Esophagus muscularis mucosa (tissue), 4 donors: ENCODE data around the gene CRYGD. TPM values are rescaled to one million over a fixed set of nuclear protein-coding genes. Genes with fewer than 3 reads are reported as not detected.
"Not testable (repeated sequence)": the region's sequence is repeated elsewhere in the genome, so short reads cannot be mapped to it uniquely, and the experiment has no call there.

Experiments
- DNase-seq: peaks from one replicate; pipeline ENCODE4 v3.0.0-alpha.2; 2017; ENCODE audit errors: extremely low spot score
- H3K27ac ChIP-seq, 4 donors: fragments of 200-600 bp; sonication (generic); replicated peaks in 1 of 4; 1 replicate in 3 of 4; 2 replicates in 1 of 4; pipeline ENCODE4 v1.5.1; 2016 to 2019; ENCODE audit warnings: mild to moderate bottlenecking in 1 of 4
- H3K27me3 ChIP-seq, 4 donors: fragments of 200-600 bp; sonication (generic); one replicate each; pipeline versions ENCODE4 v1.5.1 to v1.6.0; 2016 to 2019
- H3K36me3 ChIP-seq, 4 donors: fragments of 200-600 bp; sonication (generic); one replicate each; pipeline ENCODE4 v1.5.1; 2016 to 2019
- H3K4me1 ChIP-seq, 4 donors: fragments of 200-600 bp; sonication (generic); one replicate each; pipeline ENCODE4 v1.5.1; 2016 to 2019
- H3K4me3 ChIP-seq, 4 donors: fragments of 200-600 bp; sonication (generic); 1 replicate in 2 of 4; 2 replicates in 2 of 4; pipeline ENCODE4 v1.5.1; 2016 to 2019; ENCODE audit warnings: mild to moderate bottlenecking in 4 of 4, moderate library complexity in 1 of 4
- H3K9me3 ChIP-seq, 4 donors: fragments of 200-600 bp; sonication (generic); 1 replicate in 3 of 4; 2 replicates in 1 of 4; pipeline ENCODE4 v1.5.1; 2016 to 2019
- EP300 ChIP-seq: sonication (generic); formaldehyde crosslinking; IDR thresholded peaks from one replicate; pipeline ENCODE4 v1.6.1; 2017; ENCODE audit warnings: antibody characterized with exemption
- POLR2A ChIP-seq: fragments of 450-650 bp; IDR thresholded peaks from one replicate; pipeline ENCODE4 v1.6.1; 2017; ENCODE audit warnings: antibody characterized with exemption, moderate library complexity, mild to moderate bottlenecking, low read depth
- POLR2AphosphoS5 ChIP-seq, 2 donors: sonication (generic); formaldehyde crosslinking; IDR thresholded peaks; one replicate each; pipeline ENCODE4 v1.6.1; 2017; ENCODE audit warnings: antibody characterized with exemption in 2 of 2
- WGBS: methylation state at CpG from one replicate; pipeline ENCODE4 v1.1.5; 2018; 5-methylcytosine and 5-hydroxymethylcytosine counted together
- intact Hi-C: fragments of 100-400 bp; cut with DNase I; formaldehyde crosslinking; loops from one replicate; pipeline ENCODE4 v1.15.1; 2023
- total RNA-seq, 4 donors: library from RNA; depleted of rRNA; stranded (reverse); fragments of >200 nt; gene quantifications; one replicate each; pipeline versions ENCODE4 v1.1.0 to v1.2.1, GENCODE V29; 2016
- TF ChIP-seq, protein P1 (sequence below), 3 experiments: fragments of 200-600 bp in 2 of 3; fragments of 450-650 bp in 1 of 3; sonication (generic) in 2 of 3; IDR thresholded peaks; one replicate each; pipeline ENCODE4 v1.5.1; 2017 to 2019; ENCODE audit warnings: antibody characterized with exemption in 3 of 3, mild to moderate bottlenecking in 2 of 3, moderate library complexity in 1 of 3

The CRYGD gene
- total RNA-seq, 4 donors from 2014 or later: not detected

GRCh38 chr2:208101716-208102631 is 22.4 kb downstream of the CRYGD start:
- H3K4me3 ChIP-seq: no peak overlapping the region
- H3K27me3 ChIP-seq: peaks cover 0 to 4% (median 0%) of the 10 kb centered on the region in 4 donors
- intact Hi-C loops: no loop called here
- no peaks in the 10 kb centered on the region for H3K36me3 ChIP-seq
- no peaks in the 10 kb centered on the region for H3K9me3 ChIP-seq
- WGBS: 45% methylated on average over 10 of the region's 10 CpGs
- no peak for DNase-seq
- no peak for TF ChIP-seq EP300
- TF ChIP-seq, protein P1, sequence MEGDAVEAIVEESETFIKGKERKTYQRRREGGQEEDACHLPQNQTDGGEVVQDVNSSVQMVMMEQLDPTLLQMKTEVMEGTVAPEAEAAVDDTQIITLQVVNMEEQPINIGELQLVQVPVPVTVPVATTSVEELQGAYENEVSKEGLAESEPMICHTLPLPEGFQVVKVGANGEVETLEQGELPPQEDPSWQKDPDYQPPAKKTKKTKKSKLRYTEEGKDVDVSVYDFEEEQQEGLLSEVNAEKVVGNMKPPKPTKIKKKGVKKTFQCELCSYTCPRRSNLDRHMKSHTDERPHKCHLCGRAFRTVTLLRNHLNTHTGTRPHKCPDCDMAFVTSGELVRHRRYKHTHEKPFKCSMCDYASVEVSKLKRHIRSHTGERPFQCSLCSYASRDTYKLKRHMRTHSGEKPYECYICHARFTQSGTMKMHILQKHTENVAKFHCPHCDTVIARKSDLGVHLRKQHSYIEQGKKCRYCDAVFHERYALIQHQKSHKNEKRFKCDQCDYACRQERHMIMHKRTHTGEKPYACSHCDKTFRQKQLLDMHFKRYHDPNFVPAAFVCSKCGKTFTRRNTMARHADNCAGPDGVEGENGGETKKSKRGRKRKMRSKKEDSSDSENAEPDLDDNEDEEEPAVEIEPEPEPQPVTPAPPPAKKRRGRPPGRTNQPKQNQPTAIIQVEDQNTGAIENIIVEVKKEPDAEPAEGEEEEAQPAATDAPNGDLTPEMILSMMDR (IDR thresholded peaks at IDR 0.05): peak in 1 of 3 experiments; percentile 16
- H3K27ac ChIP-seq: no peak overlapping the region
- H3K4me1 ChIP-seq: peaks cover 0 to 9% (median 2%) of the 10 kb centered on the region in 4 donors

DNA sequence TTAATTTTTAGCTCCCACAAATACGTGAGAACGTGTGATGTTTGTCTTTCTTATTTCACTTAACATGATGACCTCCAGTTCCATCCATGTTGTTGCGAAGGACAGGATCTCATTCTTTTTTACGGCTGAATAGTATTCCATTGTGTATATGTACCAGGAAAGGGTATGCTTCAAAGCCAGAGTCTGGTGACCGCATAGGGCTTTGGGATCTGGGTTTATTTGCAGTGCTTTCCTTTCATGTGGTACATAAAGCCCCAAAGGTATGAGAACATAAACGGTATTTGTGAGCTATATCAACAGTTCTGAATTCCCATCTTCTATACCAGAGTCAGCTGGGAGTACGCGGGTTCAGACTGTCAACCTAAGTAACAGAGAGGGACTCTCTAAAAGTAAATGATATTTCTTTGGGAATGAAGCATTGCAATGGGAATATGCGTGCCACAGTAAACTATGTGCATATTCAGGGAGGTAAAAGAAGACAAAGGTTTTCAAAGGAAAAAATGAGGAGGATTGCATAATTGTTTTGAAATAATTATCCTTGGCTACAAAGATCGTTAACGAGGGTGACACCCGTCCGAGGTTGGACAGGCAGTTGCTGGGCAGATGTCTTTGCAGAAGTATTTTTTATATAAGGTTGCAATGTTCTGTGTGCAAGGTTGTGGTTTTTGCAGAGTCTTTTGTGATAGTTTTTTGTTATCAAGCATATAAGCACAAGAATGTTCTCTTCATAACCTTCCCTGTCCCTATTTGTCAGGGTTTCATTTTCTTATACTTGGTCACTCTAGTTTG is 24.4 kb downstream of the CRYGD start:
- intact Hi-C loops: no loop called here

DNA sequence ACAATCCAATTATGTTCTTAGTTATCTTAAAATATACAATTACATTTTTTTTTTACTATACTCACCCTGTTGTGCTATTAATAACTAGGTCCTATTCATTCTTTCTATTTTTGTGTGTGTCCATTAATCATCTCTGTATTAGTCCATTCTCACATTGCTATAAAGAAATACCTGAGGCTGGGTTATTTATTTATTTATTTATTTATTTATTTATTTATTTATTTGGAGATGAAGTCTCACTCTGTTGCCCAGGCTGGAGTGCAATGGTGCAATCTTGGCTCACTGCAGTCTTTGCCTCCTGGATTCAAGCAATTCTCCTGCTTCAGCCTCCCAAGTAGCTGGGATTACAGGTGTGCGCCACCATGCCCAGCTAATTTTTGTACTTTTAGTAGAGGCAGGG is 25.6 kb downstream of the CRYGD start:
- H3K27ac ChIP-seq, H3K4me1 ChIP-seq, DNase-seq, H3K27me3 ChIP-seq, H3K9me3 ChIP-seq, intact Hi-C loops, H3K36me3 ChIP-seq, H3K4me3 ChIP-seq: not testable (repeated sequence)
- 100% methylated on average over 1 of the region's 1 CpG for WGBS

More for the DNA sequence above, 24.4 kb downstream of the CRYGD start:
- H3K27ac ChIP-seq: no peak overlapping the region
- no peaks in the 10 kb centered on the region for H3K36me3 ChIP-seq
- 78% methylated on average over 13 of the region's 13 CpGs for WGBS
- H3K27me3 ChIP-seq: no peaks in the 10 kb centered on the region
- peaks cover 0 to 9% (median 2%) of the 10 kb centered on the region in 4 donors for H3K4me1 ChIP-seq
- DNase-seq: no peak
- H3K4me3 ChIP-seq: no peak overlapping the region
- TF ChIP-seq, protein P1 (IDR thresholded peaks at IDR 0.05): no peak
- TF ChIP-seq EP300 (no peak), POLR2A (no peak), POLR2AphosphoS5 (IDR thresholded peaks at IDR 0.05) (no peak)
- H3K9me3 ChIP-seq: no peaks in the 10 kb centered on the region

- no peak for DNase-seq
- no peak overlapping the region for H3K27ac ChIP-seq
- intact Hi-C loops: no loop called here
- peaks cover 0 to 9% (median 2%) of the 10 kb centered on the region in 4 donors for H3K4me1 ChIP-seq
- H3K36me3 ChIP-seq: no peaks in the 10 kb centered on the region
- no peak overlapping the region for H3K4me3 ChIP-seq
- H3K27me3 ChIP-seq: no peaks in the 10 kb centered on the region
- 83% methylated on average over 2 of the region's 2 CpGs for WGBS
- TF ChIP-seq POLR2A (no peak), POLR2AphosphoS5 (IDR thresholded peaks at IDR 0.05) (no peak), EP300 (no peak)
- TF ChIP-seq, protein P1 (IDR thresholded peaks at IDR 0.05): no peak
- H3K9me3 ChIP-seq: no peaks in the 10 kb centered on the region
These were observed 26.1 kb downstream of the CRYGD start for GRCh38 chr2:208098267-208098666.

DNA sequence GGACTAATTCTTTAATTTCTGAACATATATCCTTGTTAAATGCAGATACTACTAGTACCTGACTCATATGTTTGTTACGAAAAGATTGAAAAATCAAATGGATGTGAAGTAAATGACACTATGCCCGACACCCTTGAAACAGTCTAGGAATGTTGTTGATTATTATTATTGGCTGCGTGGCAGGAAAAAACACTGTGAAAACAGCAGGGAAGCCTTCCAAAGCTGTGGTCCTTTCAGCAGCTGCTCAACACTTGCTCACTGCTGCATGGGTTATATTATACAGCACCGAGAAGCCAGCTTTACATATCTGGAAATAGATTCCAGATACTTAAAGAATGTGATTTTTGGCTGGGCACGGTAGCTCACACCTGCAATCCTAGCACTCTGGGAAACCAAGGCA is 26.5 kb downstream of the CRYGD start:
- DNase-seq: no peak
- WGBS: 74% methylated on average over 5 of the region's 5 CpGs
- peaks cover 0 to 9% (median 2%) of the 10 kb centered on the region in 4 donors for H3K4me1 ChIP-seq
- no peak overlapping the region for H3K27ac ChIP-seq
- no peak for TF ChIP-seq EP300
- no peak for TF ChIP-seq POLR2AphosphoS5 (IDR thresholded peaks at IDR 0.05)
- TF ChIP-seq, protein P1 (IDR thresholded peaks at IDR 0.05): no peak
- no peak for TF ChIP-seq POLR2A
- no peak overlapping the region for H3K4me3 ChIP-seq
- H3K36me3 ChIP-seq: no peaks in the 10 kb centered on the region
- no peaks in the 10 kb centered on the region for H3K27me3 ChIP-seq
- H3K9me3 ChIP-seq: no peaks in the 10 kb centered on the region
- intact Hi-C loops: no loop called here
